ENCODE data around the gene SLC7A1.

SLC7A1 gene

DNA sequence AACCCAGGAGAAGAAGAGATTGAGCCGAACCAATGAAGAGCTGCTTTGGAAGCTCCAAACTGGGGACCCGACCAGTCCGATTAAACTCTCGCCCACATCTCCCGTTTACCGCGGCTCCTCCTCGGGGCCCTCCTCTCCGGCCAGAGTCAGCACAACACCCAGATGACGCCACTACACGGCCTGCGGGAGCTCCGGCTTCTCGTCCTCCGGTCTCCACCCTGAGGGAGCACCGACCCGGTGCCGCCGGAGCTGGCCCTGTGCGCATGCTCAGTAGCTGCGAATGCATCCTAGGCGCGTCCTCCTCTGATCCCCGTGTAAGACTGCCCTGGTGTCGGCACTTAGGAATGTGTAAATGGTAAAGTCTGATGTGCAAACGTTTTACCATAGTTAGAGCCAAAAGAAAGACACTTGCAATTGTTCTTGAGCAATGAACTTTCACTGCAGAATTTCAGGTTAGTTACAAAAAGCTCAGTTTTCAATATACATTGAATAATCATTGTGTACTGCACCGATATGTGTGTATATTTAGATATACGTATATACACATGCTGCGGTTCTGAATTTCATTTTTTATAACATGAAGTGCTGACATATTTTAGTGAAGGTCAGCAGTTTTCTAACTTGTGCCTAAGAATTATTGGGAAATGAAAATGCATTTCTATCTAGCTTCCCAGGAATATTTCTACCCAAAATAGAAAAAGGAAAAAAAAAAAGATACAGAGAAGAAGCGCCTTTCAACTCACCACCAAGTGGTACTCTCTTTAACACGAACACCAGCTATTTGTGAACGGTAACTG lies 92.2 kb downstream of the SLC7A1 start:
- no peak overlapping the region for H3K27ac ChIP-seq
- no peak for TF ChIP-seq CTCF (conservative IDR thresholded peaks at IDR 0.05)

- no peak for TF ChIP-seq CTCF (conservative IDR thresholded peaks at IDR 0.05)
- H3K27ac ChIP-seq, result no peak overlapping the region
These were observed 93.0 kb downstream of the SLC7A1 start for GRCh38 chr13:29502391-29503008.

DNA sequence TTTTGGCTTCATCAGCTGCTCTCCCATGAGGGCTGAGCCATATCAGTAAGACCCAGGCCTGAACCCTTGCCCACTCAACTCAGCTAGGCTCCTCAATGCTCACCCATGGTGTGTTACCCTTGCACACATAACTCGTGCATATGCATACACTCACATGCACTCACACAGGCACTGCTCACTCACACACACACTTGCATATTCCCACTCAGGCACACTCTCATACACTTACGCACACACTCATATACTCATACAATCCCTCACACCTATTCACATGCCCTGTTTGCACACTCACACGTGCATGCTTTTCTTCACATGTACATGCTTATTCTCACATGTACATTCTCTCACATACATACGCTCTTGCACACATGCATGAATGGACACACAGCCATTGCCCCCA lies 93.8 kb downstream of the SLC7A1 start:
- no peak for TF ChIP-seq CTCF (conservative IDR thresholded peaks at IDR 0.05)
- H3K27ac ChIP-seq, result no peak overlapping the region

DNA sequence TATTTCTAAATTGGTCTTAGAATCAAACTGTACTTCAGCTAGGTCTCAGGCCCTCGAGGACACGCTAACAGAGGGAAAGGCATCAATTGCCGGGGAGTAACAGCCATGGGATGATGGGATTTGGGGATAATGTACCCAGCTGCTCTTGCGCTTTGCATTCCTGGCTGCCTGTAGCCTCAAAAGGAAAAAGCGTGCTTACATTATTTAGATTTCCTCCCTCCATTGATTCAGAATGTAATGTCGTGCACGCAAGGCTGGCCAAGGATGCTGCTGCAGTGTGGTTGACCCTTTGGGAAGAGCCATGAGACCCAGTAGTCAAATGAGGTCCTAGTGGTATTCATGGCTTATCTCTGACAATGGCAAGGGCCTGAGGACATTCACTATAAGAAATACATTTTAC lies 95.1 kb downstream of the SLC7A1 start:
- TF ChIP-seq CTCF (conservative IDR thresholded peaks at IDR 0.05), result no peak
- H3K27ac ChIP-seq, result no peak overlapping the region

DNA sequence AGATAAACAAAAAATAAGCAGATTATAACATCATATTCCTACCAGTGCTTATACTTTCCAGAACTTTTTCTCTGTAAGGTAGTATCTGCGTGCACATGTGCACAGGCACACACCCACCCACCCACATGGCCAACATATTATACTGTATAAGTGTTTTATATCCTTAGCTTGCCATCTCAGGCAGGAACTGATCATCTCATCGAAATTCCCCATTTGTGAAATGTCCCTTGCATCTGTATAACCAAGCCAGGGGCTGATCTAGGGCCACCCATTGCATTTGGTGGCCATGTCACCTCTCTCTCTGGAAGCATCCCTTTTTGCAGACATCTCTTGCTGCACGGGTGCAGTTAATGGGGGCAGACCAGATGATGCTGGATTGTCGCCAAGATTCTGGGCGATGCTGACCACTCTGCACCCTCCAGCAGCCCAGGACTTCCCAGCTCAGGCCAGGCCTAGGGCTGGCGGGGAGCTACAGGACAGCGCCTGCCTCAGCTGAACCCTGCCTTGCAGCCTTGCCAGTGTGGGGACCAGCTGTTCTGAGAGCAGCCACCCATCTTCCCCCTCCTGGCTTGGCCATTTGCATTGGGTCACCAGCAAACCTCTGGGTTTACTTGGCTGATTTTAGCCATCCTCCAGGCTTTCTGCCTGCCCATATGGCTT lies 95.9 kb downstream of the SLC7A1 start:
- TF ChIP-seq CTCF (conservative IDR thresholded peaks at IDR 0.05), result no peak

GRCh38 chr13:29498426-29499040 lies 97.0 kb downstream of the SLC7A1 start:
- no peak overlapping the region for H3K27ac ChIP-seq
- TF ChIP-seq CTCF (conservative IDR thresholded peaks at IDR 0.05), result no peak

More for the DNA sequence above, 95.9 kb downstream of the SLC7A1 start:
- H3K27ac ChIP-seq, result no peak overlapping the region

DNA sequence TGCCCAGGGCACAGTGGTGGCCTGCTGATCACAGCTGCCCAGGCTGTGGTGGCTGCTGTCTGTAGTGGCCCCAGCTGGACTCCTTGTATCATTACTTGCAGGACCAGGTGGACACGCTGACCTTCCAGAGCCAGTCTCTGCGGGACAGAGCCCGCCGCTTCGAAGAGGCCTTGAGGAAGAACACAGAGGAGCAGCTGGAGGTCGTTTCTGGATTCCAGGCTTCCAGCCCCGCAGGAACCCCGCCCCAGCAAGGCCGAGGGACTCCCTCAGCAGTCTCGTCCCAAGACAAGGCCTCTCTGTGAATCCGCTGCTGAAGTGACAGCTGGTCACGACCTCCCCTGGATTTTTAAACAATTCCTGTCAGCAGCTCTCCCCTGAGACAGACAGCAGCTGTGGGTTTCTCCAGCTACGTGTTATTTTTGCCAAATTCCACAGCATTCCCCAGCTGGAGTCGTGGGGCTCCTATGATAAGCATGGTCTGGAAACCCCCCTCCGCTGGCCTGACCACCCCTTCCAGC lies 98.3 kb downstream of the SLC7A1 start:
- no peak overlapping the region for H3K27ac ChIP-seq
- no peak for TF ChIP-seq CTCF (conservative IDR thresholded peaks at IDR 0.05)
